IgD-negative memory B cell (primary cell): ENCODE measurements around the gene AKR1D1. TPM values are rescaled to one million over a fixed set of nuclear protein-coding genes. Genes with fewer than 3 reads are reported as not detected.
"Not testable (repeated sequence)": the region's sequence is repeated elsewhere in the genome, so short reads cannot be mapped to it uniquely, and the experiment has no call there.

Experiments
- H3K27ac Mint-ChIP-seq, 3 donors: one replicate each; pipeline ENCODE4 v1.8.0; 2020 to 2022; ENCODE audit warnings: mild to moderate bottlenecking in 3 of 3, mixed read lengths in 3 of 3, moderate library complexity in 1 of 3
- H3K27me3 Mint-ChIP-seq: one replicate; pipeline ENCODE4 v1.8.0; 2021; ENCODE audit warnings: mixed read lengths
- H3K36me3 Mint-ChIP-seq: one replicate; pipeline ENCODE4 v1.8.0; 2020; ENCODE audit warnings: mild to moderate bottlenecking, mixed read lengths
- H3K4me1 Mint-ChIP-seq, 3 donors: one replicate each; pipeline ENCODE4 v1.8.0; 2020 to 2022; ENCODE audit warnings: mixed read lengths in 3 of 3, mild to moderate bottlenecking in 1 of 3
- H3K4me3 Mint-ChIP-seq, 4 donors: one replicate each; pipeline ENCODE4 v1.8.0; 2020 to 2022; ENCODE audit warnings: mild to moderate bottlenecking in 4 of 4, mixed read lengths in 4 of 4, moderate library complexity in 3 of 4
- H3K9me3 Mint-ChIP-seq, 3 donors: one replicate each; pipeline ENCODE4 v1.8.0; 2020 to 2021; ENCODE audit warnings: mixed read lengths in 3 of 3, mild to moderate bottlenecking in 1 of 3
- polyA plus RNA-seq: library from polyadenylated mRNA; unstranded; fragments of 300-500 nt; fragmentation: Illumina TruSeq; gene quantifications from one replicate; pipeline ENCODE4 v1.2.3, GENCODE V29; 2021

AKR1D1 gene
- polyA plus RNA-seq, 1 donor from 2014 or later, result not detected

GRCh38 chr7:138055698-138056097, 20.6 kb upstream of the AKR1D1 start:
- H3K9me3 Mint-ChIP-seq, H3K27ac Mint-ChIP-seq, H3K27me3 Mint-ChIP-seq: not testable (repeated sequence)

GRCh38 chr7:138063400-138063799, 12.9 kb upstream of the AKR1D1 start:
- Mint-ChIP-seq H3K9me3 (peaks cover 0 to 3% (median 2%) of the 10 kb centered on the region in 3 donors), H3K4me1 (no peaks in the 10 kb centered on the region), H3K27ac (no peak overlapping the region), H3K4me3 (no peak overlapping the region), H3K27me3 (peaks cover 3% of the 10 kb centered on the region), H3K36me3 (no peaks in the 10 kb centered on the region)

More at GRCh38 chr7:138055698-138056097, 20.6 kb upstream of the AKR1D1 start:
- H3K36me3 Mint-ChIP-seq, H3K4me1 Mint-ChIP-seq, H3K4me3 Mint-ChIP-seq: not testable (repeated sequence)

GRCh38 chr7:138064856-138065357, 11.4 kb upstream of the AKR1D1 start:
- Mint-ChIP-seq H3K4me3 (no peak overlapping the region), H3K27me3 (peaks cover 3% of the 10 kb centered on the region), H3K27ac (no peak overlapping the region), H3K4me1 (no peaks in the 10 kb centered on the region), H3K36me3 (no peaks in the 10 kb centered on the region), H3K9me3 (peaks cover 0 to 3% (median 2%) of the 10 kb centered on the region in 3 donors)

GRCh38 chr7:138065827-138066226, 10.4 kb upstream of the AKR1D1 start:
- Mint-ChIP-seq H3K9me3 (peaks cover 0 to 3% (median 2%) of the 10 kb centered on the region in 3 donors), H3K4me1 (no peaks in the 10 kb centered on the region), H3K4me3 (no peak overlapping the region)

GRCh38 chr7:138066954-138067394, 9.3 kb upstream of the AKR1D1 start:
- Mint-ChIP-seq H3K27ac (no peak overlapping the region), H3K36me3 (no peaks in the 10 kb centered on the region), H3K27me3 (peaks cover 3% of the 10 kb centered on the region), H3K9me3 (peaks cover 0 to 3% (median 2%) of the 10 kb centered on the region in 3 donors), H3K4me1 (no peaks in the 10 kb centered on the region), H3K4me3 (no peak overlapping the region)

More at GRCh38 chr7:138065827-138066226, 10.4 kb upstream of the AKR1D1 start:
- Mint-ChIP-seq H3K36me3 (no peaks in the 10 kb centered on the region), H3K27me3 (peaks cover 3% of the 10 kb centered on the region), H3K27ac (no peak overlapping the region)

GRCh38 chr7:138067774-138068173, 8.5 kb upstream of the AKR1D1 start:
- no peak overlapping the region for H3K4me3 Mint-ChIP-seq
- H3K27ac Mint-ChIP-seq, result no peak overlapping the region
- H3K4me1 Mint-ChIP-seq, result no peaks in the 10 kb centered on the region
- peaks cover 0 to 3% (median 2%) of the 10 kb centered on the region in 3 donors for H3K9me3 Mint-ChIP-seq
- peaks cover 3% of the 10 kb centered on the region for H3K27me3 Mint-ChIP-seq
- no peaks in the 10 kb centered on the region for H3K36me3 Mint-ChIP-seq

GRCh38 chr7:138070908-138071307, 5.4 kb upstream of the AKR1D1 start:
- no peaks in the 10 kb centered on the region for H3K4me1 Mint-ChIP-seq
- no peak overlapping the region for H3K4me3 Mint-ChIP-seq
- H3K9me3 Mint-ChIP-seq, result peaks cover 3 to 10% (median 6%) of the 10 kb centered on the region in 3 donors
- no peak overlapping the region for H3K27ac Mint-ChIP-seq
- no peaks in the 10 kb centered on the region for H3K36me3 Mint-ChIP-seq
- no peaks in the 10 kb centered on the region for H3K27me3 Mint-ChIP-seq

GRCh38 chr7:138072726-138073125, 3.5 kb upstream of the AKR1D1 start:
- Mint-ChIP-seq H3K4me1 (no peaks in the 10 kb centered on the region), H3K9me3 (peaks cover 3 to 10% (median 7%) of the 10 kb centered on the region in 3 donors), H3K36me3 (no peaks in the 10 kb centered on the region), H3K4me3 (no peak overlapping the region), H3K27me3 (no peaks in the 10 kb centered on the region), H3K27ac (no peak overlapping the region)

- no peaks in the 10 kb centered on the region for H3K36me3 Mint-ChIP-seq
- H3K9me3 Mint-ChIP-seq, result peaks cover 0 to 10% (median 7%) of the 10 kb centered on the region in 3 donors
- no peaks in the 10 kb centered on the region for H3K4me1 Mint-ChIP-seq
- H3K27ac Mint-ChIP-seq, result peak overlapping the region in 1 of 3 donors; percentile 5
- H3K27me3 Mint-ChIP-seq, result no peaks in the 10 kb centered on the region
- no peak overlapping the region for H3K4me3 Mint-ChIP-seq
Observed at GRCh38 chr7:138074121-138074520, 2.1 kb upstream of the AKR1D1 start.

- Mint-ChIP-seq H3K4me1 (no peaks in the 10 kb centered on the region), H3K4me3 (no peak overlapping the region), H3K27ac (no peak overlapping the region), H3K9me3 (peaks cover 0 to 10% (median 7%) of the 10 kb centered on the region in 3 donors), H3K36me3 (no peaks in the 10 kb centered on the region), H3K27me3 (no peaks in the 10 kb centered on the region)
Observed at GRCh38 chr7:138074540-138074939, 1.7 kb upstream of the AKR1D1 start.

- no peaks in the 10 kb centered on the region for H3K27me3 Mint-ChIP-seq
Observed at GRCh38 chr7:138075350-138075749, 909 bp upstream of the AKR1D1 start.

GRCh38 chr7:138075786-138076185, 473 bp upstream of the AKR1D1 start:
- not testable (repeated sequence) for H3K4me3 Mint-ChIP-seq, H3K27ac Mint-ChIP-seq, H3K27me3 Mint-ChIP-seq, H3K36me3 Mint-ChIP-seq, H3K9me3 Mint-ChIP-seq, H3K4me1 Mint-ChIP-seq

More at GRCh38 chr7:138075350-138075749, 909 bp upstream of the AKR1D1 start:
- Mint-ChIP-seq H3K4me1 (no peaks in the 10 kb centered on the region), H3K9me3 (peaks cover 0 to 10% (median 7%) of the 10 kb centered on the region in 3 donors), H3K27ac (no peak overlapping the region), H3K4me3 (no peak overlapping the region), H3K36me3 (no peaks in the 10 kb centered on the region)

- H3K4me3 Mint-ChIP-seq, result no peak overlapping the region
- H3K27ac Mint-ChIP-seq, result no peak overlapping the region
- H3K4me1 Mint-ChIP-seq, result no peaks in the 10 kb centered on the region
- H3K36me3 Mint-ChIP-seq, result no peaks in the 10 kb centered on the region
- peaks cover 0 to 10% (median 7%) of the 10 kb centered on the region in 3 donors for H3K9me3 Mint-ChIP-seq
- H3K27me3 Mint-ChIP-seq, result no peaks in the 10 kb centered on the region
Observed at GRCh38 chr7:138077809-138078208, 1.6 kb downstream of the AKR1D1 start.

GRCh38 chr7:138079137-138079536, 2.9 kb downstream of the AKR1D1 start:
- Mint-ChIP-seq H3K4me3 (no peak overlapping the region), H3K27me3 (peaks cover 4% of the 10 kb centered on the region), H3K27ac (no peak overlapping the region), H3K4me1 (no peaks in the 10 kb centered on the region), H3K9me3 (peaks cover 0 to 6% (median 4%) of the 10 kb centered on the region in 3 donors), H3K36me3 (no peaks in the 10 kb centered on the region)

- H3K4me1 Mint-ChIP-seq, result no peaks in the 10 kb centered on the region
- H3K4me3 Mint-ChIP-seq, result no peak overlapping the region
- peaks cover 4% of the 10 kb centered on the region for H3K27me3 Mint-ChIP-seq
- H3K36me3 Mint-ChIP-seq, result no peaks in the 10 kb centered on the region
- H3K9me3 Mint-ChIP-seq, result no peaks in the 10 kb centered on the region
- no peak overlapping the region for H3K27ac Mint-ChIP-seq
Observed at GRCh38 chr7:138081868-138082267, 5.6 kb downstream of the AKR1D1 start.

- Mint-ChIP-seq H3K27me3 (peaks cover 5% of the 10 kb centered on the region), H3K4me3 (no peak overlapping the region), H3K9me3 (peaks cover 0 to 2% (median 1%) of the 10 kb centered on the region in 3 donors), H3K27ac (no peak overlapping the region), H3K36me3 (no peaks in the 10 kb centered on the region), H3K4me1 (no peaks in the 10 kb centered on the region)
Observed at GRCh38 chr7:138083859-138084258, 7.6 kb downstream of the AKR1D1 start.
